ENCODE results near the gene TOM1L2.

DNA sequence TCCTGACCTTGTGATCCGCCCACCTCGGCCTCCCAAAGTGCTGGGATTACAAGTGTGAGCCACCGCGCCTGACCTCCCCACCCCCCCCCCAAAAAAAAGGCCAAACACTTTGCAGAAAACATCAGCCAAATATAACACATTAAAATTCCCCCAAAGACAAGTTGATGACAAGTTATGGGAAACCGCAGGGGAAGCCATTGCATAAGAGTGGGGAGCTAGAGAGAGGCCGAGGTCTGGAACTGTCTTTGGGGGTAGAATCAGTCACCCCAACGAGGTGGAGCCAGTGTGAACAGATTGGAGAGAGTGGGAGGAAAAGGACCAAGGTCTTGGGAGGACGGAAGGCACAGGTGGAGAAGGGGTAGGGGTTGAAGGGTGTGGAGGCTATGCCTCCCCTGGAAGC lies 3.2 kb upstream of the TOM1L2 start:
- TF ChIP-seq, protein P1, sequence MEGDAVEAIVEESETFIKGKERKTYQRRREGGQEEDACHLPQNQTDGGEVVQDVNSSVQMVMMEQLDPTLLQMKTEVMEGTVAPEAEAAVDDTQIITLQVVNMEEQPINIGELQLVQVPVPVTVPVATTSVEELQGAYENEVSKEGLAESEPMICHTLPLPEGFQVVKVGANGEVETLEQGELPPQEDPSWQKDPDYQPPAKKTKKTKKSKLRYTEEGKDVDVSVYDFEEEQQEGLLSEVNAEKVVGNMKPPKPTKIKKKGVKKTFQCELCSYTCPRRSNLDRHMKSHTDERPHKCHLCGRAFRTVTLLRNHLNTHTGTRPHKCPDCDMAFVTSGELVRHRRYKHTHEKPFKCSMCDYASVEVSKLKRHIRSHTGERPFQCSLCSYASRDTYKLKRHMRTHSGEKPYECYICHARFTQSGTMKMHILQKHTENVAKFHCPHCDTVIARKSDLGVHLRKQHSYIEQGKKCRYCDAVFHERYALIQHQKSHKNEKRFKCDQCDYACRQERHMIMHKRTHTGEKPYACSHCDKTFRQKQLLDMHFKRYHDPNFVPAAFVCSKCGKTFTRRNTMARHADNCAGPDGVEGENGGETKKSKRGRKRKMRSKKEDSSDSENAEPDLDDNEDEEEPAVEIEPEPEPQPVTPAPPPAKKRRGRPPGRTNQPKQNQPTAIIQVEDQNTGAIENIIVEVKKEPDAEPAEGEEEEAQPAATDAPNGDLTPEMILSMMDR (IDR thresholded peaks at IDR 0.05), result no peak
- no peak for TF ChIP-seq POLR2A (IDR thresholded peaks at IDR 0.05)

Measured in heart left ventricle (tissue), 13 donors.